ENCODE measurements around the gene SELPLG.

Gene SELPLG

DNA sequence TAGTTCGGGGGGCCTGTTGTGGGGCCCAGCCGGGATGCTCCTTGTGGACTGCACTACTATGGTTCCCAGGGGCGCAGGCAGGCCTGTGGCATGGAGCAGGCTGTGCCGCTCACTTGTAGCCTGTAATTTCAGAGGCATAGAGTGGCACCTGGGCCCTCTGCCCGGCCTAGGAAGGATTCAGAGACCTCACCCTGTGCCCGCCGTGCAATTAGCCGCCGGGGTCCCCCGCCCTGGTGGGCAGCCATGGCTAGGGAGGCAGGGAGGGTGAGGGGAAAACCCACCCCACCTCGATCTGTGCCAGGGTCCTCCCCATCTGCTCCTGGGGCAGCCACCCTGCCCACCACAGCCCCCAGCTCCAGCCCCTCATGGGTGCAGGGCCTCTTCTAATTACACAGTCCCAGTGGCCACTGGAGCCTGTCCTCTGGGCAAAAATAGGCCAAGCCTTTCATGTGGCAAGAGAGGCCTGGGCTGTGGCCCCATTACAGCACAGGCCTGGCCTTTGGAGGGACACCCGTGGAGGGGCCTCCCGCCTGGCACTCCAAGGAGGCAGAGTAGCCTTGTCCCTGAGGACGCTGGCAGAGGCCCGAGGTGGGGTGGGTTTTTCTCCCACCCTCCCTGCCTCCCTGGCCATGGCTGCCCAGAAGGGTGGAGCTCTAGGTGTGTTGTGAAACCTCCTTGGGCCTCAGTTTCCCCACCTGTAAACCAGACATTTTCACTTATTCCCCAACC lies 30.6 kb downstream of the SELPLG start:
- Histone ChIP-seq H3K4me1 (ENCODE audit: control insufficient read depth, insufficient read depth, low read length, poor library complexity, severe bottlenecking) (no peaks in the 10 kb centered on the region), H3K9me3 (ENCODE audit: control insufficient read depth, low read length) (no peaks in the 10 kb centered on the region), H3K4me3 (ENCODE audit: extremely low read depth, insufficient read depth, low read length, poor library complexity, severe bottlenecking) (no peak overlapping the region), H3K27ac (ENCODE audit: low read depth, low read length, severe bottlenecking) (no peak overlapping the region), H3K36me3 (ENCODE audit: control insufficient read depth, insufficient read depth, low read length) (no peaks in the 10 kb centered on the region)
- 88 to 91% methylated on average over 11 to 12 of the region's 15 CpGs for whole genome bisulfite sequencing, 2 experiments (ENCODE audit: insufficient coverage in 2 of 2)

DNA sequence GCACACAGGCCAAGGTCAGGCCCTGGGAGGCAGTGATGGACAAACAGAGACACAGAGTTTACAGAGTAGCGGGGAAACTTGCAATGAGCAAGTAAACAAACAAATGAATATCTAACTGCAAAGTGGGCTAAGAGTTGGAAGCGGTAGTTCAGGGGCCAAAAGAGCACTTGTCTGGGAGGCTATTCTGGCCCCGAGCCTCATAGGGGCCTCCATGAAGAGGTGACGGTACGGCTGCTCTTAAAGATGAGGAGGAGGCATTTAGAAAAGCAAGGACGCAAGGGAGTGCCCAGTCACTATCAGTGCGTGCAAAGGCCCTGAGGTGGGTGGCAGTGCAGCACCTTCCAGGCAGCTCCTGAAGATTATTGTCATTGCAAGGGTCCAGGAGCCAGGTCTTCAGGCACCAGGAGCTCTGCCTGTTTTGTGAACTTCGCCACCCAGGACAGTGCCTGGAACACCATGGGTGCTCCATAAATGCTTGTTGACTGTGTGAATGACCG lies 31.4 kb downstream of the SELPLG start:
- H3K27ac ChIP-seq (ENCODE audit: low read depth, low read length, severe bottlenecking) = no peak overlapping the region
- 90 to 96% methylated on average over 5 to 8 of the region's 9 CpGs for WGBS, 2 experiments (ENCODE audit: insufficient coverage in 2 of 2)
- H3K4me3 ChIP-seq (ENCODE audit: extremely low read depth, insufficient read depth, low read length, poor library complexity, severe bottlenecking) = no peak overlapping the region
- H3K9me3 ChIP-seq (ENCODE audit: control insufficient read depth, low read length) = no peaks in the 10 kb centered on the region
- no peaks in the 10 kb centered on the region for H3K36me3 ChIP-seq (ENCODE audit: control insufficient read depth, insufficient read depth, low read length)
- H3K4me1 ChIP-seq (ENCODE audit: control insufficient read depth, insufficient read depth, low read length, poor library complexity, severe bottlenecking) = peaks cover 3% of the 10 kb centered on the region

GRCh38 chr12:108600702-108601007 lies 33.0 kb downstream of the SELPLG start:
- no peak overlapping the region for H3K4me3 ChIP-seq (ENCODE audit: extremely low read depth, insufficient read depth, low read length, poor library complexity, severe bottlenecking)
- 69 to 76% methylated on average over 3 of the region's 4 CpGs for WGBS, 2 experiments (ENCODE audit: insufficient coverage in 2 of 2)
- H3K9me3 ChIP-seq (ENCODE audit: control insufficient read depth, low read length) = no peaks in the 10 kb centered on the region
- peaks cover 6% of the 10 kb centered on the region for H3K4me1 ChIP-seq (ENCODE audit: control insufficient read depth, insufficient read depth, low read length, poor library complexity, severe bottlenecking)
- H3K27ac ChIP-seq (ENCODE audit: low read depth, low read length, severe bottlenecking) = no peak overlapping the region
- H3K36me3 ChIP-seq (ENCODE audit: control insufficient read depth, insufficient read depth, low read length) = no peaks in the 10 kb centered on the region

DNA sequence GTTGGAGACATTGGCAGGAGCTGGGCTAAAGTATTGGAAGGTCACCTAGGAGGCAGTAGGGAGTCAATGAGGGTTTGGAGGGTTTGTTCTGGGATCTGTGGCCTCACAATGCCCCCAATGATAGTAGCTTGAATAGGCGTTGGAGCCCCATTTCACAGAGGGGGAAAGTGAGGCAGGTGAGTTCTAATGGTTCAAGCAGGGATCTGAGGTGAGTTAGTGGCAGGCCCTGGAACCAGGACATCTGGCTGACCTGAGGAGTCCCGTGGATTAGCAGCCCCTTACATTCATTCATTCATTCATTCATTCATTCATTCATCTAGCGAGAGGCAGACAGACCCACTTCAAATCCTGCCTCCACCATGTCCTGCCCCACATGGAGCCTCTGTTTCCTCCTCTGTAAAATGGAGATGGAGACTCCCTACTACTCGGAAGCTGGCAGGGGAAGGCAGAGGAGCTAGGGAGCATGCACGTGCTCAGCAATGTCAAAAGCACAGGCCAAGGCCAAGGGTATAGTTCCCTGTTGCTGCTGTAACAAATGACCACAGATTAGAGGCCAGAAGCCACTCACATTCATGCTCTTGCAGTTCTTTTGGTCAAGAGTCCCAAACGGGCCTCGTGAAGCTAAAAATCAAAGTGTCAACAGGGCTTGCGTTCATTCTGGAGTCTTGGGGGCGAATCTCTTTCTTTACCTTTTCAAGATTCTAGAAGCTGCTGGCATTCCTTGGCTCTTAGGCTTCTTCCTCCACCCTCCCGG lies 33.6 kb downstream of the SELPLG start:
- Histone ChIP-seq H3K4me1 (ENCODE audit: control insufficient read depth, insufficient read depth, low read length, poor library complexity, severe bottlenecking) (peaks cover 6% of the 10 kb centered on the region), H3K27ac (ENCODE audit: low read depth, low read length, severe bottlenecking) (no peak overlapping the region)

DNA sequence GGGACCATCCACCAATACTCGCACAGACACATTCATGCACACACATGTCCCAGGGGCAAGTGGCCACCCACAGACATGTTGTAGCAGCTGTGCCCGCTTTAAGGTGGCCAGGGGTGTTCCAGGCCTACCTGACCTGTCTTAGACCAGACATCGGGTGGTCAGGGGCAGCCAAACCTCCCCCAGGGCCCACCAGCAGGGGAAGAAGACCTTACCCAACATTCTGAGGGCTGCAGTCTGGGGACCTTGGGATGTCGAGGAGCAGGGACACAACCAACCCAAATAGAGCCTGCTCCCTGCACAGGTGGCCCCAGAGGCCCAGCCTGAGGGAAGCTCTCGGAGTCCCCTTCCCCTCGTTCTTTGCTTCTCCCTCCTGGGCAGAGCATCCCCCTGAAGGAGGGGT lies 34.2 kb downstream of the SELPLG start:
- Histone ChIP-seq H3K27ac (ENCODE audit: low read depth, low read length, severe bottlenecking) (no peak overlapping the region), H3K36me3 (ENCODE audit: control insufficient read depth, insufficient read depth, low read length) (no peaks in the 10 kb centered on the region), H3K9me3 (ENCODE audit: control insufficient read depth, low read length) (no peaks in the 10 kb centered on the region), H3K4me3 (ENCODE audit: extremely low read depth, insufficient read depth, low read length, poor library complexity, severe bottlenecking) (no peak overlapping the region), H3K4me1 (ENCODE audit: control insufficient read depth, insufficient read depth, low read length, poor library complexity, severe bottlenecking) (peaks cover 6% of the 10 kb centered on the region)
- 59 to 91% methylated on average over 3 to 4 of the region's 6 CpGs for WGBS, 2 experiments (ENCODE audit: insufficient coverage in 2 of 2)

More for the DNA sequence above, 33.6 kb downstream of the SELPLG start:
- H3K36me3 ChIP-seq (ENCODE audit: control insufficient read depth, insufficient read depth, low read length) = no peaks in the 10 kb centered on the region
- 86 to 92% methylated on average over 7 to 9 of the region's 10 CpGs for WGBS, 2 experiments (ENCODE audit: insufficient coverage in 2 of 2)
- H3K4me3 ChIP-seq (ENCODE audit: extremely low read depth, insufficient read depth, low read length, poor library complexity, severe bottlenecking) = no peak overlapping the region
- no peaks in the 10 kb centered on the region for H3K9me3 ChIP-seq (ENCODE audit: control insufficient read depth, low read length)

DNA sequence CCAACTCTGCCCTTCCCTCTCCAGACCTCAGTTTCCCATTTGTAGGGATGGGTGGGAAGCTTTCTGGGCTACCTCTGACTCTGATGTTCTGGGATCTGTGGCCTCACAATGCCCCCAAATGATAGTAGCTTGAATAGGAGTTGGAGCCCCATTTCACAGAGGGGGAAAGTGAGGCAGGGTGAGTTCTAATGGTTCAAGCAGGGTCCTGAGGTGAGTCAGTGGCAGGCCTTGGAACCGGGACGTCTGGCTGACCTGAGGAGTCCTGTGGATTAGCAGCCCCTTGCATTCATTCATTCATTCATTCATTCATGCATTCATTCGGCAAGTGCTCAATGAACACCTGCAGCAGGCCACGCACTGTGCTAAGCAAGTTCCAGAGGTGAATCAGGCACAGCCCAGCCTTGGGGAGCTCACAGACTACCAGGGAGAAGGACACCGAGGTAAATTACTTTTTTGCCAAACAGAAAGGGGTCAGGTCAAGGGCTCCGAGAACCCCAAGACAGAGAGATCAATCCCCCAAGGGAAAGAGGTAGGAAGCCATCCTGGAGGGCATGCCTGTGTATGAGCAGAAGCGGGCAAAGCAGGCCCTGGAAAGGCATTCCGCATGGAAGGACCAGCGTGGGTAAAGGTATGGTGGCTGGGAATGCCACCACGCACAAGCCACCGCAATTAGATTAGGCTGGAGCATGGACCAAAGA lies 35.0 kb downstream of the SELPLG start:
- no peak overlapping the region for H3K27ac ChIP-seq (ENCODE audit: low read depth, low read length, severe bottlenecking)
- no peak overlapping the region for H3K4me3 ChIP-seq (ENCODE audit: extremely low read depth, insufficient read depth, low read length, poor library complexity, severe bottlenecking)
- no peaks in the 10 kb centered on the region for H3K9me3 ChIP-seq (ENCODE audit: control insufficient read depth, low read length)
- H3K4me1 ChIP-seq (ENCODE audit: control insufficient read depth, insufficient read depth, low read length, poor library complexity, severe bottlenecking) = peaks cover 8% of the 10 kb centered on the region
- WGBS, 2 experiments (ENCODE audit: insufficient coverage in 2 of 2) = 93 to 94% methylated on average over 8 to 11 of the region's 11 CpGs
- no peaks in the 10 kb centered on the region for H3K36me3 ChIP-seq (ENCODE audit: control insufficient read depth, insufficient read depth, low read length)

- Histone ChIP-seq H3K27ac (ENCODE audit: low read depth, low read length, severe bottlenecking) (peak within 1 kb of the TSS; percentile 36), H3K4me3 (ENCODE audit: extremely low read depth, insufficient read depth, low read length, poor library complexity, severe bottlenecking) (peak within 1 kb of the TSS; percentile 14), H3K9me3 (ENCODE audit: control insufficient read depth, low read length) (no peaks in the 10 kb centered on the region), H3K4me1 (ENCODE audit: control insufficient read depth, insufficient read depth, low read length, poor library complexity, severe bottlenecking) (peaks cover 13% of the 10 kb centered on the region), H3K36me3 (ENCODE audit: control insufficient read depth, insufficient read depth, low read length) (no peaks in the 10 kb centered on the region)
- 73 to 74% methylated on average over 11 to 14 of the region's 27 CpGs for WGBS, 2 experiments (ENCODE audit: insufficient coverage in 2 of 2)
These were observed 35.9 kb downstream of the SELPLG start, which contains the start of gene TMEM119 for GRCh38 chr12:108597559-108598471. TSS of gene TMEM119 (minus strand) at chr12:108598084. CDS start at chr12:108592383, 5,701 bp downstream.

DNA sequence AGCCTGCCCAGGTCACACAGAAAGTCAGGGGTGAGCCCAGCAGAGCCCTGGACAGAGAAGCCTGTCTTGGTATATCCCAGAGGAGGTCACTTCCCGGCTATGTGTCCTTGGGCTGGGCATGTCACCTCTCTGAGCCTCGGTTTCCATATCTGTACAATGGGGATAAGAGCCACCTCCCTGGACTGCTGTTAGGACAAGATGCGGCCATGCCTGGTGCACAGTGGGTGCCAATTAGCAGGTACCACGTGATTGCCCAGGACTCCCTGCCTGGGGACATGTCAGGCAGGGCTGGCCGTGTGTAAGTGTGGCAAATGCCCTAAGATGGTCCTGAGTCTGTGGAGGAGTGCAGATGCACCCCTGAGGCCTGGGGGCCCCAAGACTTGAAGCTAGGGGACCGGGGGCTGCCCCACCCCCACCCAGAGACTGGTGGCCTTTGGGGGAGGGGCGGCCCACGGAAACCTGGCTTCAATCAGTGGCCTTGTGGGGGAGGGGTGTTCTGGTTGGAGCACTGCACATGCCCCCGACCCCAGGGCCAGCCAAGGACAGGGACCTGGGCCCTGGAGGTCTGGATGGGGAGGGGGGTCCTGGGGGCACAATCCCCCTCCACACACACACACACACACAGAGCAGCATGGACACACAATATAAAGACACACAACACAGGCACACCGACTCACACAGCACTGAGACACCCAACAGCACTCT lies 36.7 kb downstream of the SELPLG start:
- Histone ChIP-seq H3K4me1 (ENCODE audit: control insufficient read depth, insufficient read depth, low read length, poor library complexity, severe bottlenecking) (peaks cover 13% of the 10 kb centered on the region), H3K9me3 (ENCODE audit: control insufficient read depth, low read length) (no peaks in the 10 kb centered on the region), H3K27ac (ENCODE audit: low read depth, low read length, severe bottlenecking) (no peak overlapping the region), H3K36me3 (ENCODE audit: control insufficient read depth, insufficient read depth, low read length) (no peaks in the 10 kb centered on the region), H3K4me3 (ENCODE audit: extremely low read depth, insufficient read depth, low read length, poor library complexity, severe bottlenecking) (no peak overlapping the region)
- 81 to 82% methylated on average over 6 of the region's 10 CpGs for WGBS, 2 experiments (ENCODE audit: insufficient coverage in 2 of 2)

DNA sequence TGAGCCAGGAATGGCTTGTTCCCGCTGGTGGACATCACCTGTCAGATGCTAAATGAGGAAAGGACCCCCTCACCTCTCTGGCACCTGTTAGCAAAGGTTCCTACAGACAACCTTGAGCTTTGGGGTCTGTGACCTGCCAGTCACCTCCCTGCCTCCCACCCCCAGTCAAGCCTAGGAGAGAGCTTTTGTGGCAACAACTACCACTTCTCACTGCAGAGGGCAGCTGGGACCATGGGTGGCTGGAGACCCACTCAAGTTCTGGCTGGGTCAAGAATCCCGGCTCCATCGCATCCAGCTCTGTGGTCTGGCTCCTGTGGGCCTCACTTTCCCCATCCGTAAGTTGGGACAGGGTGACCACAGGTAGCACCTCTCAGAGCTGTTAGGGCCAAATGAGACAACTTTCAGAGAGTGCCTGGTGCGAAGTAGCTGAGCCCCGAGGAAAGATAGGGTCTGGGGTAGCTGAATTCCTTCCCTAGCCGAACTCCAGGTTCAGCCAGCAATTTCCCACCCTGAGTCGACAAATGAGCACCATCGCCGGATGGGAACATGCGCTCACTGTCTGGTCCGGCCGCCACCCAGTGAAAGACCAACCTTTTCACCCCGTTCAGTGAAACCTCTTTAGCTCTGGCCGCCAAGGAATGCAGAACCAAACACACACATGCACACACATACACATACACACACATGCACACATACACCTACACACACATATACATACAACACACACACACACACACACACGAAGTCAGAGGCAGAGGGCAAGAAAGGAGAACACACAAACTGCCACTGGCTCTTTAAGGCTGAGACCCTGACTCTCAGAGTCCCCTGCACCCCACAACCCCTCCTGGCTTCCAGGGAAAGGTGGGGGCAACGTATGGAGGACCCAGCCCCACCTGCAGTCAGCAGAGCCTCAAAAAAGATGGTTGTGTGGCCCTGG lies 37.7 kb downstream of the SELPLG start:
- H3K9me3 ChIP-seq (ENCODE audit: control insufficient read depth, low read length) = no peaks in the 10 kb centered on the region
- peaks cover 13% of the 10 kb centered on the region for H3K4me1 ChIP-seq (ENCODE audit: control insufficient read depth, insufficient read depth, low read length, poor library complexity, severe bottlenecking)
- no peaks in the 10 kb centered on the region for H3K36me3 ChIP-seq (ENCODE audit: control insufficient read depth, insufficient read depth, low read length)
- no peak overlapping the region for H3K27ac ChIP-seq (ENCODE audit: low read depth, low read length, severe bottlenecking)
- no peak overlapping the region for H3K4me3 ChIP-seq (ENCODE audit: extremely low read depth, insufficient read depth, low read length, poor library complexity, severe bottlenecking)
- WGBS, 2 experiments (ENCODE audit: insufficient coverage in 2 of 2) = 90 to 93% methylated on average over 11 to 16 of the region's 17 CpGs

Measured in mesodermal cell (in vitro differentiated cells).